IMR-90 (cell line): ENCODE results near the gene RMDN2. TPM values are rescaled to one million over a fixed set of nuclear protein-coding genes. Genes with fewer than 3 reads are reported as not detected.

Source experiments
- ATAC-seq: fragments of 200-7000 bp; cut with Tn5 transposase; 2 replicates; pipeline ENCODE4 v1.9.1; 2020; ENCODE audit warnings: low read depth, mild to moderate bottlenecking, moderate library complexity
- BruUV-seq: library from RNA; stranded (reverse); fragments of 400-500 nt; replicated peaks from 2 replicates; lab custom pipeline; 2021; lab: Mats Ljungman, UMichigan
- CTCF ChIA-PET: fragments of 300-600 bp; formaldehyde crosslinking; extraction: SDS; loops from one replicate; lab custom pipeline; 2021; ENCODE audit warnings: antibody characterized with exemption; lab: Yijun Ruan, JAX
- POLR2A ChIA-PET: fragments of 300-600 bp; sonication (Branson Sonifier 250); formaldehyde crosslinking; loops from one replicate; lab custom pipeline; 2022; ENCODE audit warnings: antibody characterized with exemption; ENCODE audit not compliant: unreplicated experiment; lab: Charles Lee
- DNase-seq: peaks from one replicate; pipeline ENCODE4 v3.0.0; 2013
- H2AFZ ChIP-seq: replicated peaks from 2 replicates; pipeline ENCODE3; 2013; ENCODE audit warnings: low read length, mild to moderate bottlenecking; ENCODE audit not compliant: poor library complexity
- H2AK5ac ChIP-seq: 2 replicates; pipeline ENCODE4 v1.6.1; 2013; ENCODE audit warnings: low read depth, low read length, inconsistent platforms
- H2AK9ac ChIP-seq: replicated peaks from 2 replicates; pipeline ENCODE3; 2013; ENCODE audit warnings: mild to moderate bottlenecking, low read depth, low read length, moderate library complexity; ENCODE audit not compliant: poor library complexity
- H2BK120ac ChIP-seq: 2 replicates; pipeline ENCODE4 v1.6.1; 2013; ENCODE audit warnings: low read depth, low read length, inconsistent platforms
- H2BK15ac ChIP-seq: 3 replicates; pipeline ENCODE4 v1.6.1; 2013; ENCODE audit warnings: low read depth, low read length, inconsistent platforms
- H2BK20ac ChIP-seq: 2 replicates; pipeline ENCODE4 v1.6.1; 2013; ENCODE audit warnings: low read depth, mild to moderate bottlenecking, inconsistent platforms, low read length, moderate library complexity
- H2BK5ac ChIP-seq: 2 replicates; pipeline ENCODE4 v1.6.1; 2013; ENCODE audit warnings: mild to moderate bottlenecking, low read depth, low read length, inconsistent platforms; ENCODE audit not compliant: poor library complexity, severe bottlenecking
- H3K14ac ChIP-seq: replicated peaks from 2 replicates; pipeline ENCODE4 v1.6.1; 2013; ENCODE audit warnings: low read depth, low read length, inconsistent platforms
- H3K18ac ChIP-seq: 2 replicates; pipeline ENCODE4 v1.6.1; 2013; ENCODE audit warnings: low read depth, low read length, control low read depth
- H3K23ac ChIP-seq: 2 replicates; pipeline ENCODE4 v1.6.1; 2013; ENCODE audit warnings: low read depth, low read length, inconsistent platforms
- H3K27ac ChIP-seq: 2 replicates; pipeline ENCODE4 v1.5.1; 2013; ENCODE audit warnings: mild to moderate bottlenecking, control low read depth, low read length; ENCODE audit not compliant: insufficient read depth
- H3K27me3 ChIP-seq: 2 replicates; pipeline ENCODE4 v1.6.1; 2013; ENCODE audit warnings: low read length; ENCODE audit not compliant: control insufficient read depth, insufficient read depth
- H3K36me3 ChIP-seq: 2 replicates; pipeline ENCODE4 v1.6.1; 2013; ENCODE audit warnings: low read length, mixed read lengths; ENCODE audit not compliant: control insufficient read depth, insufficient read depth
- H3K4ac ChIP-seq: 2 replicates; pipeline ENCODE4 v1.6.1; 2013; ENCODE audit warnings: low read depth, low read length, inconsistent platforms
- H3K4me1 ChIP-seq: 2 replicates; pipeline ENCODE4 v1.6.1; 2013; ENCODE audit warnings: low read length, mixed read lengths; ENCODE audit not compliant: control insufficient read depth, insufficient read depth
- H3K4me2 ChIP-seq: 2 replicates; pipeline ENCODE4 v1.6.1; 2013; ENCODE audit warnings: low read depth, mild to moderate bottlenecking, control low read depth, low read length, moderate library complexity
- H3K4me3 ChIP-seq: 2 replicates; pipeline ENCODE4 v1.5.1; 2013; ENCODE audit warnings: low read depth, mild to moderate bottlenecking, control low read depth, low read length, moderate library complexity; ENCODE audit not compliant: insufficient read depth
- H3K56ac ChIP-seq: 2 replicates; pipeline ENCODE4 v1.6.1; 2013; ENCODE audit warnings: low read length, inconsistent platforms; ENCODE audit not compliant: insufficient read depth; ENCODE audit errors: extremely low read depth
- H3K79me1 ChIP-seq, 2 experiments: 2 replicates each; pipeline ENCODE4 v1.6.1; 2013; ENCODE audit warnings: low read length in 2 of 2, inconsistent platforms in 1 of 2, low read depth in 1 of 2
- H3K9ac ChIP-seq: 2 replicates; pipeline ENCODE4 v1.6.1; 2013; ENCODE audit warnings: low read depth, low read length, control low read depth
- H3K9me1 ChIP-seq: 2 replicates; pipeline ENCODE4 v1.6.1; 2013; ENCODE audit warnings: low read length, inconsistent platforms; ENCODE audit not compliant: insufficient read depth
- H3K9me3 ChIP-seq: 2 replicates; pipeline ENCODE4 v1.6.1; 2013; ENCODE audit warnings: low read length; ENCODE audit not compliant: control insufficient read depth, insufficient read depth
- H4K20me1 ChIP-seq: 2 replicates; pipeline ENCODE4 v1.6.1; 2013; ENCODE audit warnings: low read length, inconsistent platforms; ENCODE audit not compliant: insufficient read depth
- H4K5ac ChIP-seq: 2 replicates; pipeline ENCODE4 v1.6.1; 2013; ENCODE audit warnings: mild to moderate bottlenecking, low read depth, low read length, control low read depth
- H4K8ac ChIP-seq, 2 experiments: 2 replicates each; pipeline ENCODE4 v1.6.1; 2013; ENCODE audit warnings: low read depth in 2 of 2, low read length in 2 of 2, control low read depth in 1 of 2, inconsistent platforms in 1 of 2
- H4K91ac ChIP-seq: 2 replicates; pipeline ENCODE4 v1.6.1; 2013; ENCODE audit warnings: low read depth, low read length, inconsistent platforms; ENCODE audit not compliant: insufficient read depth
- BHLHE40 ChIP-seq: fragments of 150-350 bp; IDR thresholded peaks from 2 replicates; pipeline ENCODE4 v1.6.1; 2016; ENCODE audit warnings: mild to moderate bottlenecking, low read depth, low read length
- CEBPB ChIP-seq: IDR thresholded peaks from 2 replicates; pipeline ENCODE4 v1.6.1; 2012; ENCODE audit warnings: low read depth, low read length, improper control_type of control experiment
- CHD1 ChIP-seq: IDR thresholded peaks from 2 replicates; pipeline ENCODE4 v1.6.1; 2012; ENCODE audit warnings: low read depth, low read length, improper control_type of control experiment
- FOS ChIP-seq: fragments of 150-350 bp; IDR thresholded peaks from 2 replicates; pipeline ENCODE4 v1.6.1; 2016; ENCODE audit warnings: low read depth, low read length
- MXI1 ChIP-seq: IDR thresholded peaks from 2 replicates; pipeline ENCODE4 v1.6.1; 2012; ENCODE audit warnings: low read depth, mild to moderate bottlenecking, low read length, moderate library complexity, borderline replicate concordance
- NFE2L2 ChIP-seq: fragments of 150-350 bp; IDR thresholded peaks from 2 replicates; pipeline ENCODE4 v1.6.1; 2016; ENCODE audit warnings: low read depth, mild to moderate bottlenecking, low read length
- POLR2A ChIP-seq: IDR thresholded peaks from 2 replicates; pipeline ENCODE4 v1.6.1; 2012; ENCODE audit warnings: mild to moderate bottlenecking, low read depth, low read length
- RAD21 ChIP-seq: IDR thresholded peaks from 2 replicates; pipeline ENCODE4 v1.6.1; 2012; ENCODE audit warnings: low read length, improper control_type of control experiment
- RCOR1 ChIP-seq: IDR thresholded peaks from 2 replicates; pipeline ENCODE4 v1.6.1; 2012; ENCODE audit warnings: mild to moderate bottlenecking, low read length, improper control_type of control experiment; ENCODE audit not compliant: insufficient replicate concordance
- RFX5 ChIP-seq: IDR thresholded peaks from 2 replicates; pipeline ENCODE4 v1.8.0; 2012; ENCODE audit warnings: low read depth, mild to moderate bottlenecking, low read length, moderate library complexity
- SMC3 ChIP-seq: fragments of 150-350 bp; IDR thresholded peaks from 2 replicates; pipeline ENCODE4 v1.6.1; 2016; ENCODE audit warnings: low read depth, mild to moderate bottlenecking, antibody characterized with exemption, low read length, moderate library complexity
- WGBS, 2 experiments: methylation state at CpG; one replicate each; pipeline versions ENCODE4 v1.1.5 to v1.1.7; 2013; ENCODE audit warnings: missing lambda C conversion rate in 2 of 2; ENCODE audit not compliant: insufficient read length in 1 of 2; ENCODE audit errors: extremely low coverage in 2 of 2; 5-methylcytosine and 5-hydroxymethylcytosine counted together
- dilution Hi-C: fragments of 300-500 bp; cut with HindIII; formaldehyde crosslinking; loops from one replicate; pipeline ENCODE4 v1.14.3; 2018; ENCODE audit warnings: low sequenced_read_pairs; ENCODE audit not compliant: unreplicated experiment
- in situ Hi-C: fragments of 300-500 bp; cut with MboI; formaldehyde crosslinking; loops from 3 replicates; pipeline ENCODE4 v1.14.3; 2019; ENCODE audit warnings: low sequenced_read_pairs, inconsistent platforms, mixed read lengths
- intact Hi-C: fragments of 100-400 bp; cut with micrococcal nuclease; formaldehyde crosslinking; loops from 2 replicates; pipeline ENCODE4 v1.10.0; 2022
- polyA plus RNA-seq, 3 experiments: library from polyadenylated mRNA; depleted of rRNA; stranded (reverse); fragments of >200 nt; gene quantifications; 2 replicates each; pipeline ENCODE4 v1.2.3, GENCODE V29; 2012; ENCODE audit warnings: low replicate concordance in 1 of 3
- total RNA-seq: library from RNA; depleted of rRNA; stranded (reverse); fragments of >200 nt; gene quantifications from 2 replicates; pipeline ENCODE4 v1.2.3, GENCODE V29; 2012
- TF ChIP-seq, protein P1 (sequence below): conservative IDR thresholded peaks from 2 replicates; pipeline ENCODE4 v1.5.1; 2012; ENCODE audit warnings: mild to moderate bottlenecking, low read depth, low read length, improper control_type of control experiment
- TF ChIP-seq, protein P2 (sequence below): fragments of 150-350 bp; IDR thresholded peaks from 2 replicates; pipeline ENCODE4 v1.6.1; 2016; ENCODE audit warnings: low read depth, mild to moderate bottlenecking, low read length, moderate library complexity, borderline replicate concordance

Gene RMDN2
- total and polyA plus RNA-seq, 2 of the 4 experiments (the other 2 are of a cell fraction): 2.3 to 3.0 TPM

DNA sequence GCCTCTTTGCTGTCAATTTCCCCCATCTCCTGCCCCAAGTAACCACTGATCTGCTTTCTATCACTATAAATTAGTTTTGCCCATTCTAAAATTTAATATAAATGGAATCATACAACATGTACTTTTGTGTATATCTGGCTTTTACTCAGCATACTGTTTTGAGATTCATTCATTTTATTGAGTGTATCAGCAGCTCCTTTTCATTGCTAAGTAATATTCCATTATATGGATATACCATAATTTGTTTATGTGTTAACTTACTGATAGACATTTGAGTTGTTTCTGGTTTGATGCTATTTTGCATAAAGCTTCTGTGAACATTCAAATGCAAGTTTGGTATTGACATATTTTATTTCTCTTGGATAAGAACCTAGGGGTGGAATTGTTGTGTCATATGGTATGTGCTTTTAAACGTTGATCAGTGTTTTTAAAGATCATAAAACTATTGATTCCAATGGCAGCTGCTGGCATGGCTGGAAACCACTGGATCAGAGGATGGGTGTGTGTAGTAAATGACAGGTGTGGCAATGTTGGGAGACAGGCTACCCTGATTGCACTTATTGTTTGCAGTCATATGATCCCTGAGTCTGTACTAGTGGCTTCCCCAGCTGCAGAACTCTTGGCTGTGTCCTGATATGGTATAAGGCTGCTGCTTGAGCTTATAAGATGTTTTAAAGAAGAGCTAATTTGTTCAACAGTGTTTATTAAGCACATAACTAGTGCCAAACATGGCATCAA, 75.6 kb downstream of the RMDN2 start:
- H4K91ac ChIP-seq: no peak overlapping the region
- WGBS, 2 experiments: 67% methylated on average over 1 of the region's 1 CpG; no CpG with 5 or more reads in 1 of the 2 experiments
- no peak overlapping the region for H3K4me2 ChIP-seq
- intact Hi-C loops (no loop called here), dilution Hi-C loops (no loop called here), in situ Hi-C loops (no loop called here)
- no peak overlapping the region for H2AFZ ChIP-seq
- BruUV-seq: no TSS peak
- no peaks in the 10 kb centered on the region for H3K9me1 ChIP-seq
- H3K9me3 ChIP-seq: no peaks in the 10 kb centered on the region
- DNase-seq: no peak
- H2BK15ac ChIP-seq: no peak overlapping the region
- H2AK5ac ChIP-seq: no peak overlapping the region
- 0 out of 2 replicates have a peak, but pooled peaks cover 2% of the 10 kb centered on the region for H3K36me3 ChIP-seq
- no peaks in the 10 kb centered on the region for H3K79me1 ChIP-seq
- no peak overlapping the region for H2BK5ac ChIP-seq
- H3K56ac ChIP-seq: no peak overlapping the region
- no peak overlapping the region for H3K14ac ChIP-seq
- no peaks in the 10 kb centered on the region for H3K27me3 ChIP-seq
- no peak overlapping the region for H2BK120ac ChIP-seq
- H3K23ac ChIP-seq: no peak overlapping the region
- POLR2A ChIA-PET: no interaction called here
- H3K27ac ChIP-seq: no peak overlapping the region
- no peak overlapping the region for H3K4ac ChIP-seq
- no peaks in the 10 kb centered on the region for H3K4me1 ChIP-seq
- H2AK9ac ChIP-seq: no peak overlapping the region
- TF ChIP-seq RAD21: no peak
- TF ChIP-seq, protein P1, sequence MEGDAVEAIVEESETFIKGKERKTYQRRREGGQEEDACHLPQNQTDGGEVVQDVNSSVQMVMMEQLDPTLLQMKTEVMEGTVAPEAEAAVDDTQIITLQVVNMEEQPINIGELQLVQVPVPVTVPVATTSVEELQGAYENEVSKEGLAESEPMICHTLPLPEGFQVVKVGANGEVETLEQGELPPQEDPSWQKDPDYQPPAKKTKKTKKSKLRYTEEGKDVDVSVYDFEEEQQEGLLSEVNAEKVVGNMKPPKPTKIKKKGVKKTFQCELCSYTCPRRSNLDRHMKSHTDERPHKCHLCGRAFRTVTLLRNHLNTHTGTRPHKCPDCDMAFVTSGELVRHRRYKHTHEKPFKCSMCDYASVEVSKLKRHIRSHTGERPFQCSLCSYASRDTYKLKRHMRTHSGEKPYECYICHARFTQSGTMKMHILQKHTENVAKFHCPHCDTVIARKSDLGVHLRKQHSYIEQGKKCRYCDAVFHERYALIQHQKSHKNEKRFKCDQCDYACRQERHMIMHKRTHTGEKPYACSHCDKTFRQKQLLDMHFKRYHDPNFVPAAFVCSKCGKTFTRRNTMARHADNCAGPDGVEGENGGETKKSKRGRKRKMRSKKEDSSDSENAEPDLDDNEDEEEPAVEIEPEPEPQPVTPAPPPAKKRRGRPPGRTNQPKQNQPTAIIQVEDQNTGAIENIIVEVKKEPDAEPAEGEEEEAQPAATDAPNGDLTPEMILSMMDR: no peak
- TF ChIP-seq MXI1: no peak
- no peak for TF ChIP-seq BHLHE40
- no peak for TF ChIP-seq CEBPB
- no peak for TF ChIP-seq RFX5
- no peak for TF ChIP-seq FOS
- no peak for TF ChIP-seq NFE2L2
- no peak for TF ChIP-seq POLR2A
- TF ChIP-seq CHD1: no peak
- TF ChIP-seq, protein P2, sequence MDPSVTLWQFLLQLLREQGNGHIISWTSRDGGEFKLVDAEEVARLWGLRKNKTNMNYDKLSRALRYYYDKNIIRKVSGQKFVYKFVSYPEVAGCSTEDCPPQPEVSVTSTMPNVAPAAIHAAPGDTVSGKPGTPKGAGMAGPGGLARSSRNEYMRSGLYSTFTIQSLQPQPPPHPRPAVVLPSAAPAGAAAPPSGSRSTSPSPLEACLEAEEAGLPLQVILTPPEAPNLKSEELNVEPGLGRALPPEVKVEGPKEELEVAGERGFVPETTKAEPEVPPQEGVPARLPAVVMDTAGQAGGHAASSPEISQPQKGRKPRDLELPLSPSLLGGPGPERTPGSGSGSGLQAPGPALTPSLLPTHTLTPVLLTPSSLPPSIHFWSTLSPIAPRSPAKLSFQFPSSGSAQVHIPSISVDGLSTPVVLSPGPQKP: no peak
- TF ChIP-seq SMC3: no peak
- TF ChIP-seq RCOR1: no peak
- H3K4me3 ChIP-seq: no peak overlapping the region
- H2BK20ac ChIP-seq: no peak overlapping the region
- CTCF ChIA-PET: no interaction called here
- no peak overlapping the region for H4K5ac ChIP-seq
- H4K20me1 ChIP-seq: no peaks in the 10 kb centered on the region
- no peak overlapping the region for H3K9ac ChIP-seq
- no peak overlapping the region for H4K8ac ChIP-seq
- no peak overlapping the region for H3K18ac ChIP-seq
- no peak for ATAC-seq
